Keratinocyte (primary cell): ENCODE data around the gene PAX7. TPM values are rescaled to one million over a fixed set of nuclear protein-coding genes. Genes with fewer than 3 reads are reported as not detected.

Source experiments
- DNase-seq: peaks from one replicate; pipeline ENCODE4 v3.0.0-alpha.2; 2011; ENCODE audit warnings: low read depth, missing footprints, low spot score
- FAIRE-seq: peaks from 2 replicates; lab custom pipeline; 2011; peaks lifted over from hg19 to GRCh38; lab: Jason Lieb, UNC
- H2AFZ ChIP-seq: 2 replicates; pipeline ENCODE4 v1.6.0; 2012; ENCODE audit warnings: low read length, control low read depth, inconsistent platforms; ENCODE audit not compliant: control insufficient read depth
- H3K27ac ChIP-seq: 2 replicates; pipeline ENCODE4 v1.5.1; 2011; ENCODE audit warnings: low read length; ENCODE audit not compliant: control insufficient read depth, insufficient read depth
- H3K27me3 ChIP-seq: 3 replicates; pipeline ENCODE4 v1.6.0; 2011; ENCODE audit warnings: low read length; ENCODE audit not compliant: control insufficient read depth, insufficient read depth; ENCODE audit errors: extremely low read depth
- H3K36me3 ChIP-seq, 2 experiments: 2 replicates in 1 of 2; 3 replicates in 1 of 2; pipeline ENCODE4 v1.5.1; 2011; ENCODE audit warnings: low read length in 2 of 2, mild to moderate bottlenecking in 1 of 2; ENCODE audit not compliant: control insufficient read depth in 2 of 2, insufficient read depth in 2 of 2; ENCODE audit errors: extremely low read depth in 1 of 2
- H3K4me1 ChIP-seq: 3 replicates; pipeline ENCODE4 v1.5.1; 2011; ENCODE audit warnings: low read length; ENCODE audit not compliant: control insufficient read depth, insufficient read depth; ENCODE audit errors: extremely low read depth
- H3K4me2 ChIP-seq: 3 replicates; pipeline ENCODE4 v1.6.0; 2011; ENCODE audit warnings: low read depth, low read length; ENCODE audit not compliant: control insufficient read depth, insufficient read depth; ENCODE audit errors: extremely low read depth
- H3K4me3 ChIP-seq, 3 experiments: fragments of 200-600 bp in 1 of 3; sonication (generic) in 1 of 3; 2 replicates in 2 of 3; 3 replicates in 1 of 3; pipeline ENCODE4 v1.5.1; 2011 to 2016; ENCODE audit warnings: low read length in 3 of 3, mild to moderate bottlenecking in 3 of 3, control low read depth in 2 of 3, inconsistent platforms in 1 of 3, low read depth in 1 of 3, mixed read lengths in 1 of 3, mixed run types in 1 of 3, moderate library complexity in 1 of 3; ENCODE audit not compliant: control insufficient read depth in 2 of 3, insufficient read depth in 2 of 3; ENCODE audit errors: extremely low read depth in 1 of 3
- H3K79me2 ChIP-seq: 2 replicates; pipeline ENCODE4 v1.6.0; 2012; ENCODE audit warnings: low read length; ENCODE audit not compliant: control insufficient read depth, insufficient read depth
- H3K9ac ChIP-seq: 3 replicates; pipeline ENCODE4 v1.6.0; 2011; ENCODE audit warnings: low read length; ENCODE audit not compliant: control insufficient read depth, insufficient read depth; ENCODE audit errors: extremely low read depth
- H3K9me1 ChIP-seq: 3 replicates; pipeline ENCODE4 v1.6.0; 2011; ENCODE audit warnings: low read length; ENCODE audit not compliant: control insufficient read depth, insufficient read depth; ENCODE audit errors: extremely low read depth
- H3K9me3 ChIP-seq: 2 replicates; pipeline ENCODE4 v1.5.1; 2012; ENCODE audit warnings: low read depth, low read length; ENCODE audit not compliant: control insufficient read depth
- H4K20me1 ChIP-seq: 3 replicates; pipeline ENCODE4 v1.6.0; 2011; ENCODE audit warnings: low read length; ENCODE audit not compliant: control insufficient read depth, insufficient read depth; ENCODE audit errors: extremely low read depth
- CTCF ChIP-seq, 3 experiments: IDR thresholded peaks in 1 of 3; conservative IDR thresholded peaks in 1 of 3; optimal IDR thresholded peaks in 1 of 3; 2 replicates in 2 of 3; 3 replicates in 1 of 3; pipeline versions ENCODE3 to v1.5.1; 2011; ENCODE audit warnings: low read length in 3 of 3, mild to moderate bottlenecking in 3 of 3, moderate library complexity in 2 of 3, control low read depth in 1 of 3, inconsistent platforms in 1 of 3; ENCODE audit not compliant: insufficient read depth in 2 of 3; ENCODE audit errors: extremely low read depth in 1 of 3
- EZH2 ChIP-seq: IDR thresholded peaks from one replicate; pipeline ENCODE4 v1.6.1; 2012; ENCODE audit warnings: inconsistent platforms, mild to moderate bottlenecking, low read length, moderate library complexity
- dilution Hi-C: fragments of 300-500 bp; cut with MboI; formaldehyde crosslinking; loops from one replicate; pipeline ENCODE4 v1.7.0; 2020; ENCODE audit warnings: low sequenced_read_pairs; ENCODE audit not compliant: extremely low pct_ligation_motif_present
- polyA plus RNA-seq, 5 experiments: library from polyadenylated mRNA; depleted of rRNA in 3 of 5; stranded (reverse) in 3 of 5; stranded (forward) in 1 of 5; unstranded in 1 of 5; fragments of >200 nt; gene quantifications; 1 replicate in 1 of 5; 2 replicates in 3 of 5; 3 replicates in 1 of 5; pipeline versions ENCODE4 v1.2.1 to v1.2.3, GENCODE V29; 2011 to 2012; ENCODE audit warnings: missing spikeins in 2 of 5, low read depth in 1 of 5, low replicate concordance in 1 of 5

PAX7 gene
- polyA plus RNA-seq, 1 donor (not counting 4 experiments of a cell fraction or from before 2014, with no cell fraction given), result not detected

- Histone ChIP-seq H3K36me3 (no peaks in the 10 kb centered on the region), H3K27me3 (peaks cover 69% of the 10 kb centered on the region), H3K4me1 (peaks cover 4% of the 10 kb centered on the region), H3K4me2 (no peak overlapping the region), H3K9me1 (no peaks in the 10 kb centered on the region), H3K4me3 (no peak overlapping the region), H3K9ac (no peak overlapping the region), H3K27ac (no peak overlapping the region), H3K79me2 (no peaks in the 10 kb centered on the region), H4K20me1 (peaks cover 1% of the 10 kb centered on the region), H2AFZ (no peak overlapping the region), H3K9me3 (no peaks in the 10 kb centered on the region)
- dilution Hi-C loops, result no loop called here
- FAIRE-seq (no peak), DNase-seq (no peak)
- no peak for TF ChIP-seq CTCF (optimal IDR thresholded peaks at IDR 0.05 in 1 of 3, IDR thresholded peaks at IDR 0.05 in 1 of 3, conservative IDR thresholded peaks at IDR 0.05 in 1 of 3; ENCODE audit: extremely low read depth in 1 of 3, insufficient read depth in 2 of 3, low read length in 3 of 3)
- no peak for TF ChIP-seq EZH2
These were observed 19.2 kb downstream of the PAX7 start for GRCh38 chr1:18649693-18650370.

- H3K9me3 ChIP-seq, result no peaks in the 10 kb centered on the region
- H4K20me1 ChIP-seq, result no peaks in the 10 kb centered on the region
- peaks cover 54% of the 10 kb centered on the region for H3K27me3 ChIP-seq
- H3K27ac ChIP-seq, result no peak overlapping the region
- DNase-seq (no peak), FAIRE-seq (no peak)
- H3K4me3 ChIP-seq, result no peak overlapping the region
- TF ChIP-seq CTCF (optimal IDR thresholded peaks at IDR 0.05 in 1 of 3, IDR thresholded peaks at IDR 0.05 in 1 of 3, conservative IDR thresholded peaks at IDR 0.05 in 1 of 3; ENCODE audit: extremely low read depth in 1 of 3, insufficient read depth in 2 of 3, low read length in 3 of 3) (no peak), EZH2 (no peak)
- no peak overlapping the region for H3K4me2 ChIP-seq
- H2AFZ ChIP-seq, result no peak overlapping the region
- H3K4me1 ChIP-seq, result peaks cover 4% of the 10 kb centered on the region
- H3K9ac ChIP-seq, result no peak overlapping the region
- no peaks in the 10 kb centered on the region for H3K79me2 ChIP-seq
- dilution Hi-C loops, result no loop called here
- no peaks in the 10 kb centered on the region for H3K36me3 ChIP-seq
- no peaks in the 10 kb centered on the region for H3K9me1 ChIP-seq
These were observed 21.1 kb downstream of the PAX7 start for GRCh38 chr1:18651713-18652112.
